ENCODE measurements around the gene DISC1. TPM values are rescaled to one million over a fixed set of nuclear protein-coding genes. Genes with fewer than 3 reads are reported as not detected.

DISC1 gene
- total and polyA plus RNA-seq, 2 donors (not counting 3 experiments of a cell fraction or from before 2014, with no cell fraction given), result 3.3 to 14.7 TPM

DNA sequence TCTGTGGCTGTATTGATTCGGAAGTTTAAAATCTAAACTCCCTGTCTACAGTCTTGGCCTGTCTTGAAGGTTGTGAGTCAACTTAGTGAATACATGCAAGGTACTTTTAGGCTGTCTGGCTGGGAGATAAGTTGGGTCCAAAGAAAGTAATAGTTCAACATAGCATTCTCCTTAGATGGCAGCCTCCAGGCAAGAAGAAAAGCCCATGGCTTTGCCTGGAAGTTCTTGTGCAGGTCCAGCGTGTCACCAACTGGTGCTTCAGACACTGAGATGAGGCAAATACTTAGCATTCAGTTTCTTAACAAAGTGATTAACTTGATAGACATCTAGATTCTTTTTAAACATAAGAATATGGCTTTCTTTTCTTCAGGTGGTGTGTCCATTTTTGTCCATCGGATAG is 328.2 kb downstream of the DISC1 start:
- peaks cover 8% of the 10 kb centered on the region for H3K4me1 ChIP-seq (ENCODE audit: control insufficient read depth, extremely low read depth, insufficient read depth, low read length)
- dilution Hi-C loops (cut with MboI; ENCODE audit: extremely low pct_ligation_motif_present, low sequenced_read_pairs), result no loop called here
- H2AFZ ChIP-seq (ENCODE audit: low read depth, low read length), result no peak overlapping the region
- H3K4me2 ChIP-seq (ENCODE audit: insufficient read depth, low read length), result no peak overlapping the region
- no peaks in the 10 kb centered on the region for H4K20me1 ChIP-seq (replicated peaks; ENCODE audit: control insufficient read depth, extremely low read depth, insufficient read depth, low read length)
- no peaks in the 10 kb centered on the region for H3K27me3 ChIP-seq (ENCODE audit: control insufficient read depth in 2 of 2, insufficient read depth in 2 of 2, low read length in 2 of 2)
- H3K9me1 ChIP-seq (replicated peaks; ENCODE audit: control insufficient read depth, extremely low read depth, insufficient read depth, low read length), result no peaks in the 10 kb centered on the region
- ChIA-PET CTCF (no interaction called here), POLR2A (no interaction called here)
- no peak for DNase-seq (ENCODE audit: low read depth, low spot score)
- no peak overlapping the region for H3K9ac ChIP-seq (replicated peaks; ENCODE audit: extremely low read depth, insufficient read depth, low read length)
- FAIRE-seq, result no peak
- H3K9me3 ChIP-seq (replicated peaks; ENCODE audit: control insufficient read depth, insufficient read depth, low read length), result no peaks in the 10 kb centered on the region
- TF ChIP-seq GATA2 (IDR thresholded peaks at IDR 0.05; ENCODE audit: insufficient read depth, insufficient read length, low read depth, low read length), result no peak
- no peak for TF ChIP-seq EZH2 (IDR thresholded peaks at IDR 0.05; ENCODE audit: borderline replicate concordance, low read depth, low read length, severe bottlenecking)
- TF ChIP-seq, protein P1, sequence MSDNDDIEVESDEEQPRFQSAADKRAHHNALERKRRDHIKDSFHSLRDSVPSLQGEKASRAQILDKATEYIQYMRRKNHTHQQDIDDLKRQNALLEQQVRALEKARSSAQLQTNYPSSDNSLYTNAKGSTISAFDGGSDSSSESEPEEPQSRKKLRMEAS (IDR thresholded peaks at IDR 0.05; ENCODE audit: insufficient read depth, insufficient read length), result no peak
- TF ChIP-seq MYC (IDR thresholded peaks at IDR 0.05; ENCODE audit: low read depth, low read length), result no peak
- TF ChIP-seq, protein P2, sequence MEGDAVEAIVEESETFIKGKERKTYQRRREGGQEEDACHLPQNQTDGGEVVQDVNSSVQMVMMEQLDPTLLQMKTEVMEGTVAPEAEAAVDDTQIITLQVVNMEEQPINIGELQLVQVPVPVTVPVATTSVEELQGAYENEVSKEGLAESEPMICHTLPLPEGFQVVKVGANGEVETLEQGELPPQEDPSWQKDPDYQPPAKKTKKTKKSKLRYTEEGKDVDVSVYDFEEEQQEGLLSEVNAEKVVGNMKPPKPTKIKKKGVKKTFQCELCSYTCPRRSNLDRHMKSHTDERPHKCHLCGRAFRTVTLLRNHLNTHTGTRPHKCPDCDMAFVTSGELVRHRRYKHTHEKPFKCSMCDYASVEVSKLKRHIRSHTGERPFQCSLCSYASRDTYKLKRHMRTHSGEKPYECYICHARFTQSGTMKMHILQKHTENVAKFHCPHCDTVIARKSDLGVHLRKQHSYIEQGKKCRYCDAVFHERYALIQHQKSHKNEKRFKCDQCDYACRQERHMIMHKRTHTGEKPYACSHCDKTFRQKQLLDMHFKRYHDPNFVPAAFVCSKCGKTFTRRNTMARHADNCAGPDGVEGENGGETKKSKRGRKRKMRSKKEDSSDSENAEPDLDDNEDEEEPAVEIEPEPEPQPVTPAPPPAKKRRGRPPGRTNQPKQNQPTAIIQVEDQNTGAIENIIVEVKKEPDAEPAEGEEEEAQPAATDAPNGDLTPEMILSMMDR (IDR thresholded peaks at IDR 0.05; ENCODE audit: extremely low read depth in 1 of 2, insufficient read depth in 1 of 2, low read depth in 1 of 2, low read length in 2 of 2), result no peak
- no peak for TF ChIP-seq JUN (IDR thresholded peaks at IDR 0.05; ENCODE audit: borderline replicate concordance, insufficient read depth, insufficient read length, low read depth)
- TF ChIP-seq POLR2AphosphoS5 (IDR thresholded peaks at IDR 0.05; ENCODE audit: insufficient read depth, low read depth, low read length), result no peak
- TF ChIP-seq FOS (IDR thresholded peaks at IDR 0.05; ENCODE audit: borderline replicate concordance, insufficient read depth, low read length), result no peak
- TF ChIP-seq POLR2A (IDR thresholded peaks at IDR 0.05; ENCODE audit: low read depth, low read length), result no peak
- intact Hi-C loops (cut with micrococcal nuclease), result no loop called here
- H3K4me3 ChIP-seq (replicated peaks in 1 of 3; ENCODE audit: insufficient read depth in 1 of 3, low read depth in 1 of 3, low read length in 3 of 3), result no peak overlapping the region
- BruUV-seq (replicated peaks), result no TSS peak
- no peak overlapping the region for H3K27ac ChIP-seq (ENCODE audit: insufficient read depth, low read depth, low read length)
- H3K79me2 ChIP-seq (ENCODE audit: control insufficient read depth, insufficient read depth, low read length), result no peaks in the 10 kb centered on the region
- H3K36me3 ChIP-seq (ENCODE audit: control insufficient read depth in 2 of 2, extremely low read depth in 1 of 2, insufficient read depth in 2 of 2, low read length in 2 of 2), result no peaks in the 10 kb centered on the region
